DOHH2 (cell line): ENCODE results near the gene ZNRF4.

Experiments
- H3F3A ChIP-seq: fragments of 200-600 bp; sonication (generic), shearing (Covaris generic); 2 replicates; pipeline ENCODE4 v1.6.0; 2016; ENCODE audit warnings: antibody characterized with exemption, mild to moderate bottlenecking; ENCODE audit not compliant: control insufficient read depth, insufficient read depth
- H3K27ac ChIP-seq: fragments of 200-600 bp; sonication (generic); 2 replicates; pipeline ENCODE4 v1.5.1; 2014; ENCODE audit warnings: low read depth, mild to moderate bottlenecking, low read length, moderate library complexity
- H3K27me3 ChIP-seq: fragments of 200-600 bp; sonication (generic); 2 replicates; pipeline ENCODE4 v1.6.1; 2014; ENCODE audit warnings: mild to moderate bottlenecking, low read length, mixed read lengths; ENCODE audit not compliant: control insufficient read depth
- H3K36me3 ChIP-seq: fragments of 200-600 bp; sonication (generic); 2 replicates; pipeline ENCODE4 v1.6.1; 2014; ENCODE audit warnings: mild to moderate bottlenecking, low read length, moderate library complexity, mixed read lengths; ENCODE audit not compliant: control insufficient read depth
- H3K4me1 ChIP-seq: fragments of 200-600 bp; sonication (generic); 2 replicates; pipeline ENCODE4 v1.6.1; 2014; ENCODE audit warnings: mild to moderate bottlenecking, low read length, mixed read lengths; ENCODE audit not compliant: control insufficient read depth
- H3K4me2 ChIP-seq: fragments of 200-600 bp; sonication (generic); 2 replicates; pipeline ENCODE4 v1.6.0; 2014; ENCODE audit warnings: mild to moderate bottlenecking, low read length, moderate library complexity
- H3K4me3 ChIP-seq: fragments of 200-600 bp; sonication (generic); 2 replicates; pipeline ENCODE4 v1.5.1; 2014; ENCODE audit warnings: mild to moderate bottlenecking, low read length, mixed read lengths
- H3K79me2 ChIP-seq: fragments of 200-600 bp; sonication (generic); 2 replicates; pipeline ENCODE4 v1.6.1; 2014; ENCODE audit warnings: mild to moderate bottlenecking, low read length, mixed read lengths; ENCODE audit not compliant: control insufficient read depth
- H3K9me2 ChIP-seq: fragments of 200-600 bp; sonication (generic); replicated peaks from 2 replicates; pipeline ENCODE4 v1.6.1; 2014; ENCODE audit warnings: mild to moderate bottlenecking, low read length, mixed read lengths; ENCODE audit not compliant: control insufficient read depth
- H3K9me3 ChIP-seq: fragments of 200-600 bp; sonication (generic); 2 replicates; pipeline ENCODE4 v1.6.1; 2014; ENCODE audit warnings: antibody characterized with exemption, low read length, mixed read lengths; ENCODE audit not compliant: control insufficient read depth, insufficient read depth
- H4K20me1 ChIP-seq: fragments of 200-600 bp; sonication (generic); 2 replicates; pipeline ENCODE4 v1.6.0; 2014; ENCODE audit warnings: low read depth, mild to moderate bottlenecking, antibody characterized with exemption, low read length, moderate library complexity; ENCODE audit not compliant: control insufficient read depth, insufficient read depth
- EZH2phosphoT487 ChIP-seq: fragments of 200-600 bp; sonication (generic); IDR thresholded peaks from 2 replicates; pipeline ENCODE4 v1.6.1; 2017; ENCODE audit warnings: borderline replicate concordance, mild to moderate bottlenecking, antibody characterized with exemption, low read length, moderate library complexity, mixed read lengths
- TF ChIP-seq, protein P1 (sequence below): fragments of 200-600 bp; sonication (generic); IDR thresholded peaks from one replicate; pipeline ENCODE4 v1.5.1; 2014; ENCODE audit warnings: antibody characterized with exemption, mild to moderate bottlenecking, low read depth, low read length; ENCODE audit not compliant: poor library complexity, severe bottlenecking

The ZNRF4 gene

GRCh38 chr19:5491565-5491964 lies 36.3 kb downstream of the ZNRF4 start:
- no peak for TF ChIP-seq EZH2phosphoT487
- TF ChIP-seq, protein P1, sequence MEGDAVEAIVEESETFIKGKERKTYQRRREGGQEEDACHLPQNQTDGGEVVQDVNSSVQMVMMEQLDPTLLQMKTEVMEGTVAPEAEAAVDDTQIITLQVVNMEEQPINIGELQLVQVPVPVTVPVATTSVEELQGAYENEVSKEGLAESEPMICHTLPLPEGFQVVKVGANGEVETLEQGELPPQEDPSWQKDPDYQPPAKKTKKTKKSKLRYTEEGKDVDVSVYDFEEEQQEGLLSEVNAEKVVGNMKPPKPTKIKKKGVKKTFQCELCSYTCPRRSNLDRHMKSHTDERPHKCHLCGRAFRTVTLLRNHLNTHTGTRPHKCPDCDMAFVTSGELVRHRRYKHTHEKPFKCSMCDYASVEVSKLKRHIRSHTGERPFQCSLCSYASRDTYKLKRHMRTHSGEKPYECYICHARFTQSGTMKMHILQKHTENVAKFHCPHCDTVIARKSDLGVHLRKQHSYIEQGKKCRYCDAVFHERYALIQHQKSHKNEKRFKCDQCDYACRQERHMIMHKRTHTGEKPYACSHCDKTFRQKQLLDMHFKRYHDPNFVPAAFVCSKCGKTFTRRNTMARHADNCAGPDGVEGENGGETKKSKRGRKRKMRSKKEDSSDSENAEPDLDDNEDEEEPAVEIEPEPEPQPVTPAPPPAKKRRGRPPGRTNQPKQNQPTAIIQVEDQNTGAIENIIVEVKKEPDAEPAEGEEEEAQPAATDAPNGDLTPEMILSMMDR, result no peak
- no peaks in the 10 kb centered on the region for H3F3A ChIP-seq
- no peak overlapping the region for H3K27ac ChIP-seq
- H3K79me2 ChIP-seq, result no peaks in the 10 kb centered on the region
- H3K36me3 ChIP-seq, result no peaks in the 10 kb centered on the region
- no peak overlapping the region for H3K4me3 ChIP-seq
- peaks cover 2% of the 10 kb centered on the region; the same call in 1 of the 2 replicates for H3K27me3 ChIP-seq
- H3K4me2 ChIP-seq, result no peak overlapping the region
- H3K4me1 ChIP-seq, result no peaks in the 10 kb centered on the region
- no peaks in the 10 kb centered on the region for H4K20me1 ChIP-seq
- H3K9me3 ChIP-seq, result no peaks in the 10 kb centered on the region
- no peaks in the 10 kb centered on the region for H3K9me2 ChIP-seq

GRCh38 chr19:5492281-5492634 lies 37.0 kb downstream of the ZNRF4 start:
- H3F3A ChIP-seq, result no peaks in the 10 kb centered on the region
- H3K36me3 ChIP-seq, result no peaks in the 10 kb centered on the region
- no peaks in the 10 kb centered on the region for H3K4me1 ChIP-seq
- no peaks in the 10 kb centered on the region for H4K20me1 ChIP-seq
- H3K4me2 ChIP-seq, result no peak overlapping the region
- peaks cover 2% of the 10 kb centered on the region; the same call in 1 of the 2 replicates for H3K27me3 ChIP-seq
- no peaks in the 10 kb centered on the region for H3K79me2 ChIP-seq
- TF ChIP-seq, protein P1, result no peak
- no peak for TF ChIP-seq EZH2phosphoT487
- H3K27ac ChIP-seq, result no peak overlapping the region
- H3K9me2 ChIP-seq, result no peaks in the 10 kb centered on the region
- H3K9me3 ChIP-seq, result no peaks in the 10 kb centered on the region
- no peak overlapping the region for H3K4me3 ChIP-seq

DNA sequence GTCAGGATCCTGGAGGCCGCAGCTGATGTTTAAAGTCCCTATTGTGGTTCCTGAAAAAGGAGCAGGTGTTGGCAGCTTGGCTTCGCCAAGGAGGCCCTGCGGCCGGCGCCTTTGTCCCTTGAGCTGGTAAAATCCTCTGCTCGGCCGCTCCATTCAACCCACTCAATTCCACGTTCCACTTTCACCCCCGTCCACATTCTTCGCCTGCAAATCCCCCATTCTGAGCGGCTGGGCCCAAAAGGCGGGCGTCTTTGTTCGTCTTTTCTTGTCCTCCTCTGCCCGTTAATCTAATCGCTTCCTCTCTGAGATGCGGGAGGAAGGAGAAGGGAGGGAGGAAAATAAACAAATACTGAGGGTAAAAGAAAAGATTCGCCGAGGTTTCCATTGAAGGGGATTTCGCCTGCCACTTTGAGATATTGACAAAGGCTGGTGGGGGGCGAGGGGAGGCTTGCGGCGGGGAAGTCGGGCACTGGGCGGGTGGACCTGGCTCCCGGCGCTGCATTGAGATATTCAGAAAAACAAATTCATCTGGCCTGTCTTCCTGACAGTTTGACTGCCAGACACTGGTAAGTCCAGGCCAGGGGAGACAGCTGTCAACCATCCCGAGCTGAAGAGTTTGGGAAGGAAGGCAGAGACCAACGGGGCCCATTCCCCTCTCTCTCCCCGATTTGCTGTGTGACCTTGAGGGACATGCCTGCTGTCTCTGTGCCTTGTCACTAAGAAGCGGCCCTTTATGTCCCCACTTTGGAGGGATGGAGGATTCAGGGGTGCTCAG lies 37.6 kb downstream of the ZNRF4 start:
- TF ChIP-seq, protein P1, result no peak
- TF ChIP-seq EZH2phosphoT487, result no peak
- Histone ChIP-seq H3K9me3 (no peaks in the 10 kb centered on the region), H3K79me2 (no peaks in the 10 kb centered on the region), H4K20me1 (no peaks in the 10 kb centered on the region), H3F3A (no peaks in the 10 kb centered on the region), H3K4me2 (no peak overlapping the region), H3K9me2 (no peaks in the 10 kb centered on the region), H3K4me3 (no peak overlapping the region), H3K4me1 (no peaks in the 10 kb centered on the region), H3K27ac (no peak overlapping the region), H3K27me3 (peaks cover 2% of the 10 kb centered on the region; the same call in 1 of the 2 replicates), H3K36me3 (no peaks in the 10 kb centered on the region)
